Progenitor cell of endocrine pancreas (in vitro differentiated cells): ENCODE data around the gene ITGA8. TPM values are rescaled to one million over a fixed set of nuclear protein-coding genes. Genes with fewer than 3 reads are reported as not detected.

ENCODE experiments used
- DNase-seq: peaks from one replicate; pipeline ENCODE4 v3.0.0; 2021; ENCODE audit warnings: low spot score; ENCODE audit not compliant: unreplicated experiment
- H3K27ac Mint-ChIP-seq: 2 replicates; pipeline ENCODE4 v1.8.0; 2021; ENCODE audit warnings: mild to moderate bottlenecking, moderate library complexity, mixed read lengths
- H3K27me3 Mint-ChIP-seq: 2 replicates; pipeline ENCODE4 v1.8.0; 2021; ENCODE audit warnings: mixed read lengths
- H3K36me3 Mint-ChIP-seq: 2 replicates; pipeline ENCODE4 v1.8.0; 2022; ENCODE audit warnings: mixed read lengths; ENCODE audit not compliant: insufficient read depth
- H3K4me1 Mint-ChIP-seq: 2 replicates; pipeline ENCODE4 v1.8.0; 2021; ENCODE audit warnings: low read depth, mixed read lengths
- H3K4me3 Mint-ChIP-seq: 2 replicates; pipeline ENCODE4 v1.8.0; 2021; ENCODE audit warnings: low read depth, mild to moderate bottlenecking, moderate library complexity, mixed read lengths
- H3K9me3 Mint-ChIP-seq: 2 replicates; pipeline ENCODE4 v1.8.0; 2021; ENCODE audit warnings: low read depth, mixed read lengths
- CTCF ChIP-seq: fragments of 200-600 bp; sonication (generic); IDR thresholded peaks from one replicate; pipeline ENCODE4 v1.5.0; 2021; ENCODE audit warnings: antibody characterized with exemption, mild to moderate bottlenecking; ENCODE audit not compliant: unreplicated experiment
- total RNA-seq: library from RNA; stranded (reverse); gene quantifications from 2 replicates; pipeline ENCODE4 v1.2.1, GENCODE V29; 2021

Gene ITGA8
- total RNA-seq, 1 donor from 2014 or later: not detected

GRCh38 chr10:15605740-15606369, 113.9 kb downstream of the ITGA8 start:
- no peak for TF ChIP-seq CTCF
- H3K27me3 Mint-ChIP-seq: no peaks in the 10 kb centered on the region
- DNase-seq: no peak
- H3K4me1 Mint-ChIP-seq: peaks cover 11% of the 10 kb centered on the region
- H3K27ac Mint-ChIP-seq: no peak overlapping the region
- H3K36me3 Mint-ChIP-seq: no peaks in the 10 kb centered on the region
- no peaks in the 10 kb centered on the region for H3K9me3 Mint-ChIP-seq
- H3K4me3 Mint-ChIP-seq: no peak overlapping the region

- Mint-ChIP-seq H3K4me1 (peaks cover 11% of the 10 kb centered on the region), H3K27me3 (no peaks in the 10 kb centered on the region), H3K9me3 (no peaks in the 10 kb centered on the region), H3K4me3 (no peak overlapping the region), H3K27ac (no peak overlapping the region), H3K36me3 (no peaks in the 10 kb centered on the region)
- no peak for DNase-seq
- no peak for TF ChIP-seq CTCF
Observed at GRCh38 chr10:15603446-15604011, 116.2 kb downstream of the ITGA8 start.

- DNase-seq: no peak
- TF ChIP-seq CTCF: no peak
- no peaks in the 10 kb centered on the region for H3K9me3 Mint-ChIP-seq
- peaks cover 11% of the 10 kb centered on the region for H3K4me1 Mint-ChIP-seq
- H3K36me3 Mint-ChIP-seq: no peaks in the 10 kb centered on the region
- no peaks in the 10 kb centered on the region for H3K27me3 Mint-ChIP-seq
- H3K27ac Mint-ChIP-seq: no peak overlapping the region
- H3K4me3 Mint-ChIP-seq: no peak overlapping the region
Observed at GRCh38 chr10:15601819-15602218, 117.9 kb downstream of the ITGA8 start.

- TF ChIP-seq CTCF: no peak
- Mint-ChIP-seq H3K4me1 (no peaks in the 10 kb centered on the region), H3K27me3 (no peaks in the 10 kb centered on the region), H3K27ac (no peak overlapping the region), H3K9me3 (no peaks in the 10 kb centered on the region), H3K36me3 (no peaks in the 10 kb centered on the region), H3K4me3 (no peak overlapping the region)
- no peak for DNase-seq
Observed at GRCh38 chr10:15595260-15595659, 124.5 kb downstream of the ITGA8 start.

GRCh38 chr10:15591937-15592336, 127.8 kb downstream of the ITGA8 start:
- Mint-ChIP-seq H3K4me1 (no peaks in the 10 kb centered on the region), H3K4me3 (no peak overlapping the region), H3K27me3 (no peaks in the 10 kb centered on the region), H3K36me3 (no peaks in the 10 kb centered on the region), H3K9me3 (no peaks in the 10 kb centered on the region), H3K27ac (no peak overlapping the region)
- no peak for TF ChIP-seq CTCF
- DNase-seq: no peak
